NT2/D1 (cell line): ENCODE results near the gene DCAF8L1.

Experiments used
- DNase-seq: peaks from one replicate; pipeline ENCODE4 v3.0.0-alpha.2; 2011; ENCODE audit warnings: low read depth, low spot score
- H3K27me3 ChIP-seq: 2 replicates; pipeline ENCODE4 v1.6.0; 2011; ENCODE audit warnings: mild to moderate bottlenecking; ENCODE audit not compliant: insufficient read length, insufficient read depth
- H3K36me3 ChIP-seq: 2 replicates; pipeline ENCODE4 v1.6.1; 2011; ENCODE audit warnings: mild to moderate bottlenecking, low read length, mixed read lengths; ENCODE audit not compliant: insufficient read depth, insufficient read length
- H3K4me1 ChIP-seq: 2 replicates; pipeline ENCODE4 v1.5.1; 2011; ENCODE audit not compliant: insufficient read depth, insufficient read length
- H3K4me3 ChIP-seq: 2 replicates; pipeline ENCODE4 v1.5.1; 2011; ENCODE audit warnings: low read depth; ENCODE audit not compliant: insufficient read length
- H3K9ac ChIP-seq: 2 replicates; pipeline ENCODE4 v1.6.0; 2011; ENCODE audit warnings: low read depth; ENCODE audit not compliant: insufficient read length
- H3K9me3 ChIP-seq: 2 replicates; pipeline ENCODE4 v1.5.1; 2011; ENCODE audit warnings: mild to moderate bottlenecking, low read length; ENCODE audit not compliant: insufficient read depth
- SUZ12 ChIP-seq: IDR thresholded peaks from 2 replicates; pipeline ENCODE4 v1.6.1; 2011; ENCODE audit not compliant: insufficient read length, insufficient read depth; ENCODE audit errors: extremely low read depth
- YY1 ChIP-seq: IDR thresholded peaks from 2 replicates; pipeline ENCODE4 v1.6.1; 2011; ENCODE audit not compliant: insufficient read length, insufficient read depth
- ZNF274 ChIP-seq: IDR thresholded peaks from 2 replicates; pipeline ENCODE4 v1.6.1; 2011; ENCODE audit warnings: mild to moderate bottlenecking, low read depth, low read length

The DCAF8L1 gene

GRCh38 chrX:27981349-27981748 lies at the start of gene DCAF8L1:
Gene DCAF8L1 (minus strand): TSS chrX:27981449. CDS start chrX:27981334, 115 bp downstream.
- Histone ChIP-seq H3K27me3 (no peaks in the 10 kb centered on the region), H3K4me3 (no peak within 1 kb of the TSS), H3K9me3 (no peaks in the 10 kb centered on the region; the same call in 1 of the 2 replicates), H3K36me3 (no peaks in the 10 kb centered on the region), H3K9ac (no peak within 1 kb of the TSS), H3K4me1 (no peaks in the 10 kb centered on the region)
- TF ChIP-seq ZNF274 (no peak), SUZ12 (no peak), YY1 (no peak)
- DNase-seq: no peak

GRCh38 chrX:28022371-28022770 lies 41.1 kb upstream of the DCAF8L1 start:
- TF ChIP-seq ZNF274 (no peak), YY1 (no peak), SUZ12 (no peak)
- Histone ChIP-seq H3K27me3 (no peaks in the 10 kb centered on the region), H3K9me3 (no peaks in the 10 kb centered on the region)

GRCh38 chrX:28016823-28017222 lies 35.6 kb upstream of the DCAF8L1 start:
- TF ChIP-seq YY1 (no peak), ZNF274 (no peak), SUZ12 (no peak)

More at GRCh38 chrX:28022371-28022770, 41.1 kb upstream of the DCAF8L1 start:
- no peak overlapping the region for H3K9ac ChIP-seq
- H3K4me3 ChIP-seq: no peak overlapping the region
- H3K4me1 ChIP-seq: no peaks in the 10 kb centered on the region
- H3K36me3 ChIP-seq: no peaks in the 10 kb centered on the region
- DNase-seq: no peak

GRCh38 chrX:28015993-28016392 lies 34.7 kb upstream of the DCAF8L1 start:
- no peaks in the 10 kb centered on the region for H3K27me3 ChIP-seq
- DNase-seq: no peak
- no peaks in the 10 kb centered on the region for H3K4me1 ChIP-seq
- no peaks in the 10 kb centered on the region for H3K9me3 ChIP-seq
- H3K9ac ChIP-seq: no peak overlapping the region
- H3K4me3 ChIP-seq: no peak overlapping the region
- no peak for TF ChIP-seq SUZ12
- TF ChIP-seq YY1: no peak
- TF ChIP-seq ZNF274: no peak
- no peaks in the 10 kb centered on the region for H3K36me3 ChIP-seq

More at GRCh38 chrX:28016823-28017222, 35.6 kb upstream of the DCAF8L1 start:
- H3K36me3 ChIP-seq: no peaks in the 10 kb centered on the region
- no peaks in the 10 kb centered on the region for H3K4me1 ChIP-seq
- no peak overlapping the region for H3K9ac ChIP-seq
- DNase-seq: no peak
- no peaks in the 10 kb centered on the region for H3K9me3 ChIP-seq
- H3K27me3 ChIP-seq: no peaks in the 10 kb centered on the region
- H3K4me3 ChIP-seq: no peak overlapping the region

- Histone ChIP-seq H3K9ac (no peak overlapping the region), H3K9me3 (no peaks in the 10 kb centered on the region), H3K36me3 (no peaks in the 10 kb centered on the region), H3K27me3 (no peaks in the 10 kb centered on the region), H3K4me1 (no peaks in the 10 kb centered on the region), H3K4me3 (no peak overlapping the region)
- no peak for DNase-seq
- TF ChIP-seq SUZ12 (no peak), ZNF274 (no peak), YY1 (no peak)
Observed at GRCh38 chrX:28010875-28011274, 29.6 kb upstream of the DCAF8L1 start.

GRCh38 chrX:27998666-27999065 lies 17.4 kb upstream of the DCAF8L1 start:
- TF ChIP-seq SUZ12 (no peak), ZNF274 (no peak), YY1 (no peak)

GRCh38 chrX:27997622-27998021 lies 16.4 kb upstream of the DCAF8L1 start:
- Histone ChIP-seq H3K4me3 (no peak overlapping the region), H3K27me3 (no peaks in the 10 kb centered on the region), H3K36me3 (no peaks in the 10 kb centered on the region), H3K9ac (no peak overlapping the region), H3K9me3 (no peaks in the 10 kb centered on the region), H3K4me1 (no peaks in the 10 kb centered on the region)
- no peak for TF ChIP-seq ZNF274
- no peak for TF ChIP-seq SUZ12
- no peak for TF ChIP-seq YY1
- DNase-seq: no peak

More at GRCh38 chrX:27998666-27999065, 17.4 kb upstream of the DCAF8L1 start:
- Histone ChIP-seq H3K27me3 (no peaks in the 10 kb centered on the region), H3K4me3 (no peak overlapping the region), H3K4me1 (no peaks in the 10 kb centered on the region), H3K36me3 (no peaks in the 10 kb centered on the region), H3K9ac (no peak overlapping the region), H3K9me3 (no peaks in the 10 kb centered on the region)
- no peak for DNase-seq
